PFSK-1 (cell line): ENCODE results near the gene TIMM10.

Source experiments
- FOXP2 ChIP-seq: optimal IDR thresholded peaks from 2 replicates; pipeline ENCODE3; 2011; ENCODE audit warnings: borderline replicate concordance, control low read depth, inconsistent platforms; ENCODE audit not compliant: insufficient read depth; ENCODE audit errors: extremely low read length, extremely low read depth
- POLR2AphosphoS5 ChIP-seq: IDR thresholded peaks from 2 replicates; pipeline ENCODE4 v1.6.1; 2012; ENCODE audit warnings: low read depth, mild to moderate bottlenecking, control low read depth, low read length, moderate library complexity
- REST ChIP-seq, 2 experiments: IDR thresholded peaks; 2 replicates each; pipeline versions ENCODE4 v1.6.1 to v1.8.0; 2011 to 2012; ENCODE audit warnings: low read depth in 2 of 2, low read length in 2 of 2, control low read depth in 1 of 2, inconsistent platforms in 1 of 2, mild to moderate bottlenecking in 1 of 2, moderate library complexity in 1 of 2; ENCODE audit not compliant: insufficient read depth in 1 of 2
- SIN3A ChIP-seq: IDR thresholded peaks from 2 replicates; pipeline ENCODE4 v1.6.1; 2012; ENCODE audit warnings: mild to moderate bottlenecking, low read length, moderate library complexity, borderline replicate concordance; ENCODE audit not compliant: insufficient read depth
- TAF1 ChIP-seq: IDR thresholded peaks from 2 replicates; pipeline ENCODE4 v1.6.1; 2012; ENCODE audit warnings: low read length, control low read depth, borderline replicate concordance; ENCODE audit not compliant: insufficient read depth

Gene TIMM10

GRCh38 chr11:57527056-57527631 is 3.4 kb downstream of the TIMM10 start:
- no peak for TF ChIP-seq REST (IDR thresholded peaks at IDR 0.05; ENCODE audit: insufficient read depth in 1 of 2, low read depth in 2 of 2, low read length in 2 of 2)
- TF ChIP-seq FOXP2: no peak
- no peak for TF ChIP-seq TAF1
- no peak for TF ChIP-seq SIN3A
- no peak; the same call in 1 of the 2 replicates for TF ChIP-seq POLR2AphosphoS5

- TF ChIP-seq SIN3A: no peak
- TF ChIP-seq TAF1: no peak
- TF ChIP-seq REST (IDR thresholded peaks at IDR 0.05; ENCODE audit: insufficient read depth in 1 of 2, low read depth in 2 of 2, low read length in 2 of 2): no peak
- TF ChIP-seq FOXP2: no peak
- TF ChIP-seq POLR2AphosphoS5: no peak
Observed at GRCh38 chr11:57523419-57523818, 7.1 kb downstream of the TIMM10 start.

GRCh38 chr11:57521116-57521515 is 9.4 kb downstream of the TIMM10 start:
- TF ChIP-seq TAF1 (no peak), SIN3A (no peak), FOXP2 (no peak), POLR2AphosphoS5 (no peak), REST (IDR thresholded peaks at IDR 0.05; ENCODE audit: insufficient read depth in 1 of 2, low read depth in 2 of 2, low read length in 2 of 2) (no peak)

- TF ChIP-seq FOXP2: no peak
- TF ChIP-seq SIN3A: no peak
- TF ChIP-seq POLR2AphosphoS5: no peak
- no peak for TF ChIP-seq REST (IDR thresholded peaks at IDR 0.05; ENCODE audit: insufficient read depth in 1 of 2, low read depth in 2 of 2, low read length in 2 of 2)
- no peak for TF ChIP-seq TAF1
Observed at GRCh38 chr11:57516061-57516443, 14.5 kb downstream of the TIMM10 start.

GRCh38 chr11:57515332-57516060 is 15.1 kb downstream of the TIMM10 start, which contains the start of gene SLC43A1:
TSS of gene SLC43A1 (minus strand) at chr11:57515702. CDS start at chr11:57514111, 1,591 bp downstream.
- TF ChIP-seq FOXP2 (peak; percentile 54), POLR2AphosphoS5 (peak; percentile 73), REST (IDR thresholded peaks at IDR 0.05; ENCODE audit: insufficient read depth in 1 of 2, low read depth in 2 of 2, low read length in 2 of 2) (no peak), TAF1 (no peak), SIN3A (0 out of 2 replicates have a peak, but pooled peaks have one; percentile 51)
